Heart left ventricle (tissue), 13 donors: ENCODE results near the gene CRIM1.

Experiments used
- CTCF ChIP-seq, 12 donors: fragments of 200-600 bp; sonication (generic) in 4 of 12; IDR thresholded peaks; one replicate each; pipeline versions ENCODE4 v1.5.0 to v1.8.0; 2018 to 2022; ENCODE audit warnings: antibody characterized with exemption in 12 of 12, mild to moderate bottlenecking in 5 of 12
- POLR2A ChIP-seq, 2 donors: fragments of 450-650 bp; IDR thresholded peaks; one replicate each; pipeline ENCODE4 v1.6.1; 2017; ENCODE audit warnings: antibody characterized with exemption in 2 of 2, mild to moderate bottlenecking in 2 of 2, moderate library complexity in 2 of 2
- donor health status: ischemic (EF 13 %, LVEDD 7.1; RV severe dilation, severe dysfunction).
- donor health status: DM: no; HTN: yes; CAD: no.
- donor health status: DM: no; HTN: no; CAD: no.
- donor health status: ischemic (EF 25% LVEDD 6.9; RV normal size, moderate dysfunction).
- donor health status: ischemic (EF 25% LVEDD 5.7; RV mildly dilated, moderate dysfunction).
- donor health status: ischemic (EF 35%, LVEDD 5.7; RV mildly dilated, moderate dysfunction).
- donor health status: nonischemic (EF 11% LVEDD 7.7; RV severe dilation, severe dysfunction).
- donor health status: DM: yes; HTN: yes; CAD: no.
- donor health status: PGD.
- donor health status: ischemic (EF 29% LVEDD 5.4; RV normal size, mild dysfunction).
- donor health status: nonischemic (EF 23%, LVEDD 6.1; RV moderate dilation, normal function).

- no peak for TF ChIP-seq CTCF (IDR thresholded peaks at IDR 0.05)
- TF ChIP-seq POLR2A (IDR thresholded peaks at IDR 0.05) = no peak
These were observed 144.5 kb downstream of the CRIM1 start for GRCh38 chr2:36500072-36500471.
